Stomach smooth muscle (tissue), 2 donors: Measurements from ENCODE around the gene MVB12B.

Source experiments
- H3K27ac ChIP-seq: one replicate; pipeline ENCODE4 v1.7.0; 2013; ENCODE audit warnings: mild to moderate bottlenecking, low read length, inconsistent platforms
- H3K27me3 ChIP-seq, 2 donors: one replicate each; pipeline ENCODE4 v1.7.0; 2013; ENCODE audit warnings: low read length in 2 of 2; ENCODE audit not compliant: insufficient read depth in 2 of 2, control insufficient read depth in 1 of 2
- H3K36me3 ChIP-seq, 2 donors: one replicate each; pipeline ENCODE4 v1.7.0; 2013; ENCODE audit warnings: low read length in 2 of 2; ENCODE audit not compliant: control insufficient read depth in 2 of 2, insufficient read depth in 2 of 2
- H3K4me1 ChIP-seq: one replicate; pipeline ENCODE4 v1.7.0; 2013; ENCODE audit warnings: low read length; ENCODE audit not compliant: control insufficient read depth, insufficient read depth
- H3K4me3 ChIP-seq, 2 donors: one replicate each; pipeline ENCODE4 v1.7.0; 2013; ENCODE audit warnings: low read length in 2 of 2
- H3K9ac ChIP-seq, 2 donors: one replicate each; pipeline ENCODE4 v1.7.0; 2013; ENCODE audit warnings: low read length in 2 of 2, mild to moderate bottlenecking in 1 of 2
- H3K9me3 ChIP-seq, 2 donors: one replicate each; pipeline ENCODE4 v1.7.0; 2013; ENCODE audit warnings: low read length in 2 of 2; ENCODE audit not compliant: control insufficient read depth in 2 of 2
- donor health status: healthy.
- donor health status: Pancreatic carcinoma.

The MVB12B gene

DNA sequence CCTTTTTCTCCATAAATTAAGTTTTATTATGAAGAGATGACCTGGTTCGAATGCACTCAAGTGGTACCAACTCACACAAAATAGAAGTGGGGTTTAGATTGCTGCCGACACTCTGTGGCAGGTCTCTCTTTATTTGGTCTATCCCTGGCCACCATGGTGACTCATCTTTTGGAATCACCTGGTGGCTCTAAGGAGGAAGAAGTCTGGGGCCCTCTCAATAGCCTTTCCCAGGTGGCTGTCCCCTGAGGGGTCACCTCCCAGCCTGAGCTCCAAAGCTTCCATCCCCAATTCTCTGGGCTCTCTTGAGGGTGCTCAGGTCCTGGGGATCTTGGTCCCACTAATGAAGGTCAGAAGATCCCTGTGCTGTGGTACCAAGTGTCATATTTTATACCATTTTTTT lies 136.8 kb downstream of the MVB12B start:
- Histone ChIP-seq H3K36me3 (peaks cover 0 to 8% of the 10 kb centered on the region in 2 donors), H3K27me3 (no peaks in the 10 kb centered on the region), H3K4me3 (no peak overlapping the region), H3K9ac (no peak overlapping the region), H3K27ac (no peak overlapping the region), H3K4me1 (no peaks in the 10 kb centered on the region), H3K9me3 (no peaks in the 10 kb centered on the region)

DNA sequence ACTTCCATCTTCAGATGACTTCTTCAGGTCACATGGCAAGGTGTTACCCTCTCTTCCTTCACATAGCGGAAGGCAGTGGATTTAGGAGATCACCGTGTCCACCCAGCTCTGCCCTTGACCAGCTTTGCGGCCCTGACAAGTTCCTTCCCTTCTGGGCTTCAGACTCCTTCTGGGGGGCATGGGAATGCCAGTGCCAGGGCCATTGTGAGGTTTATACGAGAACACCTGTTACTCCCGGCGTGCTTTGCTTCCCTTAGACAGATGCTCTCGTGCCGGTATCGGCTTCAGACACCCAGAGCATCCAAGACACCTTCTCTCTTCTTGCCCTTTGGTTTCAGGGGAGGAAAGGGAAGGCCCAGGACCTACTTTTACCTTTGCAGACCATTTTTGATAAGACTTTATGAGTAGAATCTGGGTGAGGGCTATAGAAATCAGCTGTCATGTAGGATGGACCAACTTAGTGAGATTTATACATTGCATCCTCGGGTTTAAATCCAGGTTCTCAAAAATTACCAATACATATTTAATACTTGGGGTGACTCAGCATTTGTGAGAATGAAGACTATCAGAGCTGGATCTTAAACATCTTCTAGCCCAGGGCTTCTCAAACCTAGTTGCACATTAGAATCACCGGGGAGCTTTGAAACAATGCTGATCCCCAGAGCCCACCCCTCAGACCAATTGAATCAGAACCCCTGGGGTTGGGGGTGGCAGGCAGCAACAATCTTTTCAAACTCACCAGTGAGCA lies 138.2 kb downstream of the MVB12B start:
- Histone ChIP-seq H3K36me3 (peaks cover 0 to 15% of the 10 kb centered on the region in 2 donors), H3K27me3 (no peaks in the 10 kb centered on the region), H3K27ac (no peak overlapping the region), H3K9ac (no peak overlapping the region), H3K4me3 (no peak overlapping the region), H3K4me1 (no peaks in the 10 kb centered on the region), H3K9me3 (no peaks in the 10 kb centered on the region)

DNA sequence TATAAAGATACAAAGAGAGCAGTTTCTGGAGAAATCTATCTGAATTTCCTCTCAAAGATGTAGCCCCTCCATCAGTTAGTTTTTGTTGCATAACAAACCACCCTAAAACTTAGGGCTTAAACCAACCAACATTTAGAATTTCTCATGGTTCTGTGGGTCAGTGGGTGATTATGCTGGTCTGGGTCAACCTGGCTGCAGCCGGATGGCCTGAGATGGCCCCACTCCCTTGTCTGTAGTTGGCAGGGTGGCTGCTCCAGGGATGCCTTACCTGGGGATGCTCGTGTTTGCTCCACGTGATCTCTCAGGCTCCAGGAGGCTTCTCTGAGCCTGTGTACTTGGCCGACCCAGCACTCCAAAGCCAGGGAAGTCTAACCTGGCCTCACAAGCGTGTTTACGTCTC lies 139.3 kb downstream of the MVB12B start:
- H3K9me3 ChIP-seq, result no peaks in the 10 kb centered on the region
- H3K27me3 ChIP-seq, result no peaks in the 10 kb centered on the region
- no peaks in the 10 kb centered on the region for H3K4me1 ChIP-seq
- peaks cover 0 to 15% of the 10 kb centered on the region in 2 donors for H3K36me3 ChIP-seq
- H3K9ac ChIP-seq, result no peak overlapping the region
- no peak overlapping the region for H3K27ac ChIP-seq
- H3K4me3 ChIP-seq, result no peak overlapping the region

DNA sequence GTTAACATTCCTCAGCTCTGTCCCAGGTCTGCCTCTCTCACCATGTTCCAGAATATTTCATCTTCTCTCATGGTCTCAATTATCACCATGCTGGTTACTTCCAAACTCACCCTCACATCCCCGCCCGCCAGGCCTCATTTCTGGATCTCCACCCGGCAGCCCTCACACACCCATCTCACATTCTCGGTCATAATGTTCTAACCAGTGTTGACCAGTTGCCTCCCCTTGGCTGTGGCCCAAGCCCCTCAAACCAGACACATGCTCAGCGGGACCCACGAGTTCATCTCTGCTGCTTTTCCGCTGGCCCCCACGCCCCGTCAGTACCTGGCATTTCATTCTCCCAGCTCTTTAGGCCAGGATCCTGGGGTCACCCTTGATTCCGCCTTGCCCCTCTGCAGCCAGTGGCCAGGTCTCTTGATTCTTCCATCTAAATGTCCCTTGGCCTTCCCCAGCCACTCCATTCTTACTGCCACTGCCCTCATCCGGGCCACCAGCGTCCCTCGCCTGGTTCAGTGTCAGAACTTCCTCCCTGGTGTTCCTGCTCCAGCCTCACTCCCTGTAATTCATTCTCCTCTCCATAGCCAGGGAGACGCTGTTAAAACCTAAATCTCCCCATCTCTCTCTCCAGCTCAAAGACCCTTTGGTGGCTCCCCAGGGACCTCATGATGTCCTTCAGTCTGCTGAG lies 141.7 kb downstream of the MVB12B start:
- Histone ChIP-seq H3K36me3 (peaks cover 0 to 15% of the 10 kb centered on the region in 2 donors), H3K27me3 (no peaks in the 10 kb centered on the region), H3K27ac (no peak overlapping the region), H3K4me1 (no peaks in the 10 kb centered on the region), H3K9ac (no peak overlapping the region), H3K9me3 (no peaks in the 10 kb centered on the region), H3K4me3 (no peak overlapping the region)

DNA sequence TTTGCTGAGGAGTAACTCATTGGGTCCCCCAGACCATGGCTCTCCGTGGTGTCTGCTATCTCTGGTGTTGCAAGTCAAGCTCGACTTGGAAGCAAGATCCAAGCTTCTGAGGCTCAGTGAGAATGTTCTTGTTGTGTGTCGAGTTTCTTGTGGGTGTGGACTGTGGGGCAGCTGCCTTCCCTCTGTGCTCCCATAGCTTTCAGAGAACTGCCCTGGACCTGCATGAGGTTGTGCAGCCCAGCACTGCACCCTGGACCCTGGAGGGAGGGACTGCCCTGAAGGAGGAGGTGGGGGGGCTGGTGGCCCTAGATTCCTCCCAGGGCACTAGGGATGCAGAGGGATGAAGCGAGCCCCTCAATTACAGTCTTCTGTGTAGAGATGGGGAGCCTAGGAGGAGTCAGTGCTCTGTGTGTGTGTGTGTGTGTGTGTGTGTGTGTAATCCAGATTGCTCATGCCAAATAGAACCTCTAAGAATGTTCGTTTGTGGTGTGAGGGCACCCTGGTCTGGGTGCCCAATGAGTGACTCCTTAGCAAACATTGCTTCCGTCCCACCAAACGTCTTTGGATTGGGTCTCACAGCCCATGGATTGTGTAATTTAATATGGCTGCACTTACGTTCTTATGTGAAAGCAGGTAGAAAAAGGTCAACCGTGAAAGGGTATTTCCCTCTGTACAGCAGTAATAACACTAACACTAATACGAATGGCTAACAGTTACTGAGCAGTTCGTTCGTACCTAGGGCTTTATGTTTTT lies 143.8 kb downstream of the MVB12B start:
- no peaks in the 10 kb centered on the region for H3K27me3 ChIP-seq
- H3K4me3 ChIP-seq, result no peak overlapping the region
- H3K9ac ChIP-seq, result no peak overlapping the region
- H3K36me3 ChIP-seq, result peaks cover 0 to 15% of the 10 kb centered on the region in 2 donors
- no peaks in the 10 kb centered on the region for H3K4me1 ChIP-seq
- H3K27ac ChIP-seq, result no peak overlapping the region
- H3K9me3 ChIP-seq, result no peaks in the 10 kb centered on the region

DNA sequence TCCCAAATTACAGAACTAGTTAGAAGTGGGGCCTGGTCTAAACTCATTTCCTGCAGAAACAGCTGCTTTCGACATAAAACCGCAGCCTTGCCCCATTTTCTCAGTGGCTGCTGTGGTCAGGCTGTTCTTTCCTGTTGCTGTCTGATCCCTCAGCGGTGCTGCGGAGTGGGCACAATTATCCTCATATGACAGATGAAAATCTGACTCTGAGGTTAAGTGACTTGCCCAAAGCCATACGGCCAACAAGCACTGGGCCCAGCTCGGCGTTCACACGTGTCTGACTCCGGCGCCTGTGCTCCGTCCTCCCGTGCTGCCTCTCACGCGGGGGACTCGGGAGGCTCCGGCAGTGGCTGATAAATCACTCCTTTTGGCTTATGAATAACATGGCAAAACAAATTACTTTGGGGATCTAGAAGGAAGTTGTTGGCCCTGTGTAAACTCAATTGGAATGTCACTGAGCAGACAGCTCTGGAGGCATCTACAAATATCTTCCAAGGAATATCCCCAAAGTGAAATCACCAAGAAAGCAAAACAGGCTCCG lies 144.5 kb downstream of the MVB12B start:
- peaks cover 0 to 15% of the 10 kb centered on the region in 2 donors for H3K36me3 ChIP-seq
- H3K4me1 ChIP-seq, result no peaks in the 10 kb centered on the region
- H3K9me3 ChIP-seq, result no peaks in the 10 kb centered on the region
- no peaks in the 10 kb centered on the region for H3K27me3 ChIP-seq
- no peak overlapping the region for H3K9ac ChIP-seq
- H3K27ac ChIP-seq, result no peak overlapping the region
- no peak overlapping the region for H3K4me3 ChIP-seq

DNA sequence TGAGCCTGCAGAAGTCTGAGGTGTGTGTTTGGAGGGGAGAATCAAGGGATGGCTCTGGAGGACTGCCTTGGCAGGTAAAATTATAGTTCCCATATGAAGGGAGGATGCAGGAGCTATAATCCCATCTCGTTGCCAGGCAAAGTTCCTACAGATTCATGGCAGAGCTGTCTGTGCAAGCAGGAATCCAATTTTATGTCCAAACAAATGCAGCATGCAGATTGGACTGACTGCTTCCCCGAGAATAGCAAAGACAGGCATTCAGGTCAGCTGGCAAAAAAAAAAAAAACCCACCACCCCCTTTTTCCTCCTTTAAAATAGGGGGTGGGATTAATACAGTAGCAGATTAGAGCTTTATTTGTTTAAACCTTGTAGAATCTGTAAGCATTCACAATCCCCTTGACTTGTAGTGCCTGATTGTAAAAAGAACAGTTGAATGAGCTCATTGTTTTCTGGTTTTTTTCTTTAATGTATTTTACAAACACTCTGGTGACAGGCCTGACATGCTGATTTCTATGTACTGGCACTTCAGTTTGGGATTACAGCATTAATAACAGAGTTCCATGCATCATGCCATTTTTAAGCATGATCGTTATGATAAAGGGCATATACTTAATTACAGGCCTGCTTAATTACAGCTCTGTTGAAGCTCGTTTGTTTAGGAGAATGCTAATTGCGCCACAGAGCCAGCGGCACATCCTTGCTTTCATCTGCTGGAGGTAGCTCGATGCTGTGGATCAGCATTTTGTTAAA lies 145.7 kb downstream of the MVB12B start:
- H3K9ac ChIP-seq, result no peak overlapping the region
- no peaks in the 10 kb centered on the region for H3K4me1 ChIP-seq
- H3K36me3 ChIP-seq, result peaks cover 0 to 13% of the 10 kb centered on the region in 2 donors
- H3K9me3 ChIP-seq, result no peaks in the 10 kb centered on the region
- no peak overlapping the region for H3K4me3 ChIP-seq
- H3K27me3 ChIP-seq, result no peaks in the 10 kb centered on the region
- H3K27ac ChIP-seq, result no peak overlapping the region

DNA sequence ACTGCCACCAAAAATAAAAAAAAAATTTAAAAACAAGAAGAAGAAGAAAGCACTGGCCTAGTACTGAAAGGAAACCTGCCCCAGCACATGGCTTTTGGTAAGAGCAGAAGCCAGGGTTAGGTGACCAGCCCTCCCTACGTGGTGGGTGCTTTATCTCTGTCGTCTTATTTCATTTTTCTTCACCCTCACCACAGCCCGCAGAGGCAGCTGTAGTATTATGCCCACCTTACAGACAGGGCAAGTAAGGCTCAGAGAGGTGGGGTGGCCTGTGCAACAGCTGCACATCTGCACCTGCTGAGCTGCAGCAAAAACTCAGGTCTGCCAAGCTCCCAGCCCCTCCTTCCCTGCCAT lies 146.3 kb downstream of the MVB12B start:
- H3K9ac ChIP-seq, result no peak overlapping the region
- H3K4me1 ChIP-seq, result no peaks in the 10 kb centered on the region
- no peaks in the 10 kb centered on the region for H3K9me3 ChIP-seq
- no peaks in the 10 kb centered on the region for H3K27me3 ChIP-seq
- H3K4me3 ChIP-seq, result no peak overlapping the region
- peaks cover 0 to 9% of the 10 kb centered on the region in 2 donors for H3K36me3 ChIP-seq
- no peak overlapping the region for H3K27ac ChIP-seq

DNA sequence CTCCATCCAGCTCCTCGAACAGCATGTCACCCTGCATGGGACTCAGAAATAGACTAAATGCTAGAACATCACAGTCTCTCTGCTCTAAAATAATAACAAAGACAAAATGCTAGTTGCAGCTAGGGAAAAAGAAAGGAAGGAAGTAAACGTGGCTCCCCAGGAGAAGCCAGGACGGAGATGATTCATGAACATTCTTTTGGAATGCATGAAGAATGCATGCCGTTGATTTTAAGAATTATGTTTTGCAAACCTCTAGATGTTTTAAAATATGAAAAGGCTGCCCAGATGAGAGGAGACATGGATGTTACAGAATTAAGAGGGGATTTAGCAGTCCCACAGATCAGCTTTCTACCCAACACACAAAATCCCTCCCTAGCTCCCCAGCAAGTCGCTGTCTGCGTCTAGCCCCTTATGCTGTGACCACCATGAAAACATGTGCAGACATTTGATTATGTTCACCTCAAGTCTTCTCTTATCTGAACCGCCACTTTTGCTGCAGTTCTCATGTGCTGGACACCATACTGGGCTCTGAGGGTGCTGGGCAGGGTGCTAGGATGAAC lies 147.7 kb downstream of the MVB12B start:
- Histone ChIP-seq H3K27ac (no peak overlapping the region), H3K4me1 (no peaks in the 10 kb centered on the region), H3K4me3 (no peak overlapping the region), H3K9me3 (no peaks in the 10 kb centered on the region), H3K36me3 (peaks cover 0 to under 1% of the 10 kb centered on the region in 2 donors), H3K27me3 (no peaks in the 10 kb centered on the region), H3K9ac (no peak overlapping the region)
